HG03520 (cell line): ENCODE measurements around the gene LMNB1.
"Not testable (repeated sequence)": the region's sequence is repeated elsewhere in the genome, so short reads cannot be mapped to it uniquely, and the experiment has no call there.

ENCODE experiments used
- ATAC-seq: cut with Tn5 transposase; IDR thresholded peaks from one replicate; pipeline ENCODE4 v1.9.1; 2021; ENCODE audit warnings: mild to moderate bottlenecking, moderate library complexity; ENCODE audit not compliant: unreplicated experiment

The LMNB1 gene

DNA sequence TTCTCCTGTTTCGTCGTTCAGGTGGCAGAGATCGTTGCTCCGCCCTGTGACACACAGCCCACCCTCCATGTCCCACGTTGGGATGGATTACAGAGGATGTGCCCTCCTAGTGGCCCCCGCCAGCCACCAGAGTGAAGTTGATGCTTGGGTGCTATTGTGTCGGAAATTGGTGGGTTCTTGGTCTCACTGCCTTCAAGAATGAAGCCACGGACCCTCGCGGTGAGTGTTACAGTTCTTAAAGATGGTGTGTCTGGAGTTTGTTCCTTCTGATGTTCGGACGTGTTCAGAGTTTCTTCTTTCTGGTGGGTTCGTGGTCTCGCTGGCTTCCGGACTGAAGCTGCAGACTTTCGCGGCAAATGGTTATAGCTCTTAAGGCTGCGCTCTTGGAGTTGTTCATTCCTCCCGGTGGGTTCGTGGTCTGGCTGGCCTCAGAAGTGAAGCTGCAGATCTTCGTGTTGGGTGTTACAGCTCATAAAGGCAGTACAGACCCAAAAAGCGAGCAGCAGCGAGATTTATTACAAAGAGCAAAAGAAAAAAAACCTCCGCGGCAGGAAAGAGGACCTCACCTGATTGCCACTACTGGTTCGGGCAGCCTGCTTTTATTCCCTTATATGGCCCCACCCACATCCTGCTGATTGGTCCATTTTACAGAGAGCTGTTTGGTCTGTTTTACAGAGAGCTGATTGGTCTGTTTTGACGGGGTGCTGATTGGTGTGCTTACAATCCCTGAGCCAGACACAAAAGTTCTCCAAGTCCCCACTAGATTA is 76.8 kb downstream of the LMNB1 start:
- not testable (repeated sequence) for ATAC-seq

- no peak for ATAC-seq
Observed at GRCh38 chr5:126854526-126855110, 77.7 kb downstream of the LMNB1 start.

- no peak for ATAC-seq
Observed at GRCh38 chr5:126855266-126855665, 78.3 kb downstream of the LMNB1 start.

DNA sequence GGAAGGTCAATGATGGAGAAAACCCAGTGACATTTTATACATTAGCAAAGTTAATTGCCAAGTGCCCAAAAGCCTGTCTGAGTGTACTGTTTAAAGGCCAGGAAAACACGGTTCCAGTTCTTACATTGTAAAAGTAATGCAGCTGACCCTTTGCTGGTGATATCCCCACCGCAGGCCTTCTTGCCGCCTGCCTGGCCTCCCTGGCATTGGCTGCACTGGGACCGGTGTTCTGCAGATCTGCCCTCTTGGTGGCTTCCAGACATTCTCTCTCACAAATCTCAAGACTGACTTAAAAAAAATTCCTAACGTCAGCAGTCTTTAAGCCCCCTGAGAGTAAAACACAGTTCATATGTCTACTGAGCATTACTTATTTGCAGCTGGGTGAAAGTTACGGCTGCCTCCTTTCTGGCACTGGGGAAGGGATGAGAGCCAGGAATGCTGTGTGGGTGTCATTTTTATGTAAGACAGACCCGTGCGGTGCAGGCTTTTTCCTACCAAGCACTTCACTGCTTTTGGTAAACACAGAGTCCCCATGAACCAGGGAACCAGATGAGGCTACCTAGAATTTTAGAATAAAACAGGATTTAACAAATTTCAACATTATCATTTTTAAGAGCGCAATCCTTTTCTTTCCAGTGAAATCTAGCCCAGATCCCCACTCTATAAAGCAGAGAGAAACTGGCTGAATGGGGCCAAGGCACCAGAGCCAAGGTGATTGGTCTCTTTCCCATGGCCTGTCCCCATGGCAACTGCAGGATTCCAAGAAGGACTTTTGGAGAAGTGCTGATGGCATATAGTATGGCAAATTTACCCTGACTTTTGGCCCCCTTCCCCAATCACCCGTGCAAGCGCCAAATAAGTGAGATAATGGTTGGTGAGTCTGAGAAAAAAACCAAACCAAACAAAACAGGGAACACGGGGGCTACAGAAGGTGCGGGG is 80.8 kb downstream of the LMNB1 start:
- ATAC-seq, result no peak

- ATAC-seq, result no peak
Observed at GRCh38 chr5:126858441-126858840, 81.5 kb downstream of the LMNB1 start.

GRCh38 chr5:126863402-126863801 is 86.5 kb downstream of the LMNB1 start:
- ATAC-seq, result no peak

- ATAC-seq, result no peak
Observed at GRCh38 chr5:126864042-126864688, 87.2 kb downstream of the LMNB1 start.

- ATAC-seq, result no peak
Observed at GRCh38 chr5:126865299-126865698, 88.4 kb downstream of the LMNB1 start.

DNA sequence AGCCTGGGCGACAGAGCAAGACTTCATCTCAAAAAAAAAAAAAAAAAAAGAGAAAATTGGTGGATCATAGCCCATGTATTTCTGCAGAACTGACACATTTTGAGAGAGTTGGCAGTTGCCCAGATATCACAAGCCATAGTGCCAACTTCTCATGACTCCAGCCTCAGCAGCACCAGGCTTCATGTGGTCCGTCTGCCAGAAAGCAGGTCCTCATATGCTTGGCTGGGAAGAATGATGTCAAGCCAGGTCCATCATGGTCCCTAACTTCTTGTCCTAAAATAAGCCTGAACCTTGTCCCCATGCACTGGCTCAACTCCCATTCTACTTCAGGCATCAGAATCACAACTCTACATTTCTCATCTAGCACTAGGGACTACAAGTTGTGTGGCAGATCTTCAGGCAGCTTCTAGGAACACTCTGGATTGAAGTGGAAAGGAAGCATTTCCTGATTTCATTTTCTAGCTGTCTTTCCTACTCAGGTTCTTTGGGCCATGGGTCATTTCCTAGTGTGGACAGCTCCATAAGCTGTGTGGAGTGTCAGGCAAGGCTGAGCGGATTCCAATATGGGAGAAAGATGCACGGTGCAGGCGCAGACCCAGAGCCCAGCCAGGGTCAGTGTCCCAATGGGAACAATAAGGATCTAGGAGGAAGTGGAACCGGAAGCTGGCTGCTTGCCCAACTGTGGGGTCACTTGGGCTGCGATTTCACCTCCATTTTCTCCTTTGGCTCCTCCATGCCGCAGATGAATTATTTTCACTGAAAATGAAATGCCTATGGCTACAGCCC is 90.1 kb downstream of the LMNB1 start:
- no peak for ATAC-seq

DNA sequence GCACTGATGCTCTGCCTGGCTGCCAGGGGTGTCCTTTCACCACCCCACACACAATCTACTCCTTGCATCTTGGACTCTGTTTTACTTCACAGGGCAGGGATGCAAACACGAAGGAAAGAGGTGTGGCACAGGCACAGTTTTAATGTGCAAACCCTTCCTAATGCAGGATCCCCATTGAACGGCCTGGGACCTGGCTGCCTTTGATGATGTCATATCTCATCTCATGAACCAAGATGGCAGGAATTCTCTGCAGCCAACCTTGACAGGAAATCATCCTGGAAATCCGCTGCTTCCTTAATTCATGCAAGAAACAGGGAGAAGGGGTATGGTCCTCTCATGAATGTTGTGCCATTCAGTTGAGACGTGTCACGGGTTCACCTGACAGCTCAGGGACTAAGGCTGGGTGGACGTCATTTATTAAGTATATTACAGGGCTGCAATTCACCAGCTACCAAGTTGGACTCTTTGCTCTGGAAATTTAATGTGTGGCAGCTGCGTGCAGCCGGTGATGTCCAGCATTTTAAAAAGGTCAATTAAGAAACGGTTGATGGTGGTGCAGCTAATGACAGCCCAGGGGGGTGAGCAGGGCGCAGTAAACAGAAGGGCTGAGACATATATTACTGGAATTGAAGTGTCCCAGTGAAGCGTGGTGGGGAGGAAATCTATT is 91.5 kb downstream of the LMNB1 start:
- ATAC-seq, result no peak

GRCh38 chr5:126869005-126869451 is 92.1 kb downstream of the LMNB1 start:
- peak; percentile 72 for ATAC-seq

- no peak for ATAC-seq
Observed at GRCh38 chr5:126871441-126871840, 94.5 kb downstream of the LMNB1 start.

- no peak for ATAC-seq
Observed at GRCh38 chr5:126872561-126873354, 95.8 kb downstream of the LMNB1 start.

DNA sequence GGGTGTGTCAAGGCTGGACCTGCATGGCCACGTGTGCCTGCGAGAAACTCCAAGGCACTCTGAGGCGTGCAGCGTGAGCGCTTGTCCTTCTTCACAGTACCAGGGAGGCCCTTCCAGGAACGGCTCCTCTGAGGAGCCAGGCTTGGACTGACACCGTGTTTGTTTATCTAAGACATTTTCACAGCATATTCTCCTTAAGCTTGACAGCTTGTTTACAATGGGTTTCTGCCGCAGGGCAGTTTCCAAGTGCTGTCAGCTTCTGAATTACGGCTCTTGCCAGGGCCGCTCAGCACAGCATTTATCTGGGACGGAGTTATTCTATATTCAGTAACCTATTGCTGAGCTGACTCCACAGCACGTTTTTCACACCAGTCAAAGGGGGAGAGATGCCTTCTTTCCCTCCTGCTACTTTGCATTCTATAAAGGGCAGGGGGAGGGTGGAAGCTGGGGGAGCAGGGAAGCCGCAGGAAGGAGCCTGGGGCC is 98.4 kb downstream of the LMNB1 start:
- ATAC-seq, result no peak

GRCh38 chr5:126877602-126878001 is 100.7 kb downstream of the LMNB1 start:
- no peak for ATAC-seq

DNA sequence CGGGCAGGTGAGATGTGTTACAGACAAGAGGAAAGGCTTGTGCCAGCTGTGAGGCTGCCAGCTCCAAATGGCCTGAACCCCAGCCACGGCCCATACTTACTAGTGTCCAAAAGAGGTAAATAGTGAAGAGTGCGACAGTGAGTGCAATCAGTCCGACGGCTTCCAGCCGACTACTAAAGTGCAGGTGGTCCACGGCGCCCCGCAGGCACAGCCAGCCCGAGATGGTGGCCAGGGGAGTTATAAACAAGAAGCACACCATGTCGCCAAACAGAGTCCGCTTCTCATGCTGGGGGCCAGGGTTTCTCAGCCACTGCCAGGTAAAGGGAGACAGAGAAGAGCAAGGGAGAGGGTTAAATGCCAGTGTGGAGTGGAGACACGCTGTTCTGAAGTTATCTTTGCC is 101.1 kb downstream of the LMNB1 start:
- ATAC-seq, result no peak

- no peak for ATAC-seq
Observed at GRCh38 chr5:126878634-126879033, 101.7 kb downstream of the LMNB1 start.

GRCh38 chr5:126881821-126882600 is 105.1 kb downstream of the LMNB1 start:
- ATAC-seq, result no peak
